ENCODE results near the gene CFP. TPM values are rescaled to one million over a fixed set of nuclear protein-coding genes. Genes with fewer than 3 reads are reported as not detected.
A peak's percentile ranks its signal among the peaks of the same experiment; 100 is the strongest.

CFP gene
- total RNA-seq, 3 donors from 2014 or later, result 2.6 to 17.4 (median 3.3) TPM

DNA sequence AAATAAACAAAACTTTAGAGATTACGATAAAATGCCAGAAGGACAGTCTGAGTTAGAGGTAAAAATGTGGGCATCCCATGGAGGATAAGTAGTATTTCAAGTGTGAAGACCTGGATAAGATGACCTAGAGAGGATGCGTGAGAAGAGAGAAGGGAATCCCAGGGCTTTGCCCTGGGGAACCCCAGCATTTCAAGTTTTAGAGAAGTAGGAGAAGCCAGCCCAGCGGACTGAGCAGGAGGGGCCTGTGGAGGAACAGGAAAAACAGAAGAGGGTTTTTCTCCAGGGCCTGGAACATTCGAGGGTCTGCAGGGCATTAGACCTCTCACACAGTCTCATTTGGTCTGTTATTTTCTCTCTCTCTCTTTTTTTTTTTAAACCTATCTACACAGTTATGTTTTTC is 2.9 kb upstream of the CFP start:
- DNase-seq (ENCODE audit: low spot score in 2 of 2), result no peak

DNA sequence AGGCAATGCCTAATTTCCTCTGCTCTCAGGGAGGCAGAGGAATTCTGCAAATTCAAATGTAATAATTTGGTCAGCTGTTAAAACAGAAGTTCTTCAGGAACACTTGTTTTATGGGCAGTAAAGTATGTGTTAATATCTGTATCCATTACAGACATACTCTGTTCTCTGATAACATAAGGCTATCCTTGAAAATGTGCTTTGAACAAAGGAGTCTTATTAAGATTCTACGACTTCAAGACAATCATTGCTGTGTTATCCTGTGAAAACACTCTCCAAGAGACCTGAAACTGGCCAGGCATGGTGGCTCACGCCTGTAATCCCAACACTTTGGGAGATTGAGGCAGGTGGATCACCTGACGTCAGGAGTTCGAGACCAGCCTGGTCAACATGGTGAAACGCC is 1.9 kb upstream of the CFP start:
- Histone ChIP-seq H3K4me1 (no peaks in the 10 kb centered on the region), H3K9me3 (no peaks in the 10 kb centered on the region), H3K27me3 (peaks cover 0 to 37% of the 10 kb centered on the region in 2 donors), H3K27ac (no peak overlapping the region), H3K36me3 (no peaks in the 10 kb centered on the region), H3K4me3 (no peak overlapping the region)
- intact Hi-C loops (cut with DNase I; ENCODE audit: low total_unique reads), result no loop called here
- no peak for DNase-seq (ENCODE audit: low spot score in 2 of 2)
- TF ChIP-seq POLR2AphosphoS5 (IDR thresholded peaks at IDR 0.05) (no peak), POLR2A (IDR thresholded peaks at IDR 0.05) (no peak)
- TF ChIP-seq, protein P1, sequence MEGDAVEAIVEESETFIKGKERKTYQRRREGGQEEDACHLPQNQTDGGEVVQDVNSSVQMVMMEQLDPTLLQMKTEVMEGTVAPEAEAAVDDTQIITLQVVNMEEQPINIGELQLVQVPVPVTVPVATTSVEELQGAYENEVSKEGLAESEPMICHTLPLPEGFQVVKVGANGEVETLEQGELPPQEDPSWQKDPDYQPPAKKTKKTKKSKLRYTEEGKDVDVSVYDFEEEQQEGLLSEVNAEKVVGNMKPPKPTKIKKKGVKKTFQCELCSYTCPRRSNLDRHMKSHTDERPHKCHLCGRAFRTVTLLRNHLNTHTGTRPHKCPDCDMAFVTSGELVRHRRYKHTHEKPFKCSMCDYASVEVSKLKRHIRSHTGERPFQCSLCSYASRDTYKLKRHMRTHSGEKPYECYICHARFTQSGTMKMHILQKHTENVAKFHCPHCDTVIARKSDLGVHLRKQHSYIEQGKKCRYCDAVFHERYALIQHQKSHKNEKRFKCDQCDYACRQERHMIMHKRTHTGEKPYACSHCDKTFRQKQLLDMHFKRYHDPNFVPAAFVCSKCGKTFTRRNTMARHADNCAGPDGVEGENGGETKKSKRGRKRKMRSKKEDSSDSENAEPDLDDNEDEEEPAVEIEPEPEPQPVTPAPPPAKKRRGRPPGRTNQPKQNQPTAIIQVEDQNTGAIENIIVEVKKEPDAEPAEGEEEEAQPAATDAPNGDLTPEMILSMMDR (IDR thresholded peaks at IDR 0.05), result no peak

More for the DNA sequence above, 2.9 kb upstream of the CFP start:
- Histone ChIP-seq H3K4me1 (no peaks in the 10 kb centered on the region), H3K4me3 (no peak overlapping the region), H3K27me3 (peaks cover 0 to 27% of the 10 kb centered on the region in 2 donors), H3K36me3 (no peaks in the 10 kb centered on the region), H3K9me3 (no peaks in the 10 kb centered on the region), H3K27ac (no peak overlapping the region)
- TF ChIP-seq POLR2A (IDR thresholded peaks at IDR 0.05) (no peak), POLR2AphosphoS5 (IDR thresholded peaks at IDR 0.05) (no peak)
- TF ChIP-seq, protein P1 (IDR thresholded peaks at IDR 0.05), result no peak
- intact Hi-C loops (cut with DNase I; ENCODE audit: low total_unique reads), result no loop called here

DNA sequence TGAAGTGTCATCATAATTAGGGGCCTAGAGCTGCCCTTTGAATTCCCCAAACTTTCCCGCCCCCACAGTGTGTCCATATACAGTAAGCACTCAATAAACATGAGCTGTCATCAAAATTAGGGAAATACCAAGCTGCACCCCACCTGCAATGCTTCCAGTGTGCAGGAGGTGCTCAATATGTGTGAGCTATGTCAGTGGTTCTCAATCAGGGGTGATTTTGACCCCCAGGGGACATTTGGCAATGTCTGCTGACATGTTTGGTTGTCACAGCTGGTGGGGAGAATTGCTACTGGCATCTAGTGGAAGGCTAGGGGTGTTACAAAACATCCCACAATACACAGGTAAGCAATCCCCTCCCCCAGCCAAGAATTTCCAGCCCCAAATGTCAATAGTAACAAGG is 748 bp downstream of the CFP start:
- intact Hi-C loops (cut with DNase I; ENCODE audit: low total_unique reads), result loop anchor here (10.0 kb wide), 1 partner anchor 54 kb away; no protein-coding TSS in a partner anchor
- H3K4me3 ChIP-seq, result peak overlapping the region in 1 of 3 donors; percentile 28

DNA sequence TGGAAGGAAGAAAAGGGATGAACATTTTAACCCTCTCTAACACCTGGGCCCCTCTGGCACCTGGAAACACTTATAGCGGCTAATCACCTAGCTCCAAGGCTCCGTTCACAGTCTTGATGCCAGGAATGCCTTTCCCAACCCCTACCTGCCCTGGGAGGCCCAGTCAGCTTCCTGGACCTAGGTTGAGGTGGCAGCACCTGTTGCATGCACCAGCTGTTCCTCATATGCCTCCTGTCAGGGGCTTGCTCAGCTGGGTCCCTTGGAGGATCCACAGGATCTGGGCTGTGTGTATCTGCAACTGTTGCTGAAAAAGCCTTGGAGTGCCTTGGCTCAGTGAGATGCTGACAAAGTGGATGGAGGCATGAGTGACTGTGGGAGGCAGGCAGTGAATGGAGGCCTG is 4.4 kb downstream of the CFP start:
- intact Hi-C loops (cut with DNase I; ENCODE audit: low total_unique reads), result loop anchor here (10.0 kb wide), 1 partner anchor 51 kb away; no protein-coding TSS in a partner anchor
- TF ChIP-seq POLR2AphosphoS5 (IDR thresholded peaks at IDR 0.05), result no peak
- no peak for TF ChIP-seq POLR2A (IDR thresholded peaks at IDR 0.05)
- TF ChIP-seq, protein P1 (IDR thresholded peaks at IDR 0.05), result no peak
- no peak overlapping the region for H3K4me3 ChIP-seq
- H3K27me3 ChIP-seq, result peaks cover 0 to 55% of the 10 kb centered on the region in 2 donors
- no peaks in the 10 kb centered on the region for H3K9me3 ChIP-seq
- no peaks in the 10 kb centered on the region for H3K4me1 ChIP-seq
- no peak overlapping the region for H3K27ac ChIP-seq
- H3K36me3 ChIP-seq, result no peaks in the 10 kb centered on the region
- no peak for DNase-seq (ENCODE audit: low spot score in 2 of 2)

More for the DNA sequence above, 748 bp downstream of the CFP start:
- DNase-seq (ENCODE audit: low spot score in 2 of 2), result no peak
- TF ChIP-seq POLR2A (IDR thresholded peaks at IDR 0.05) (no peak), POLR2AphosphoS5 (IDR thresholded peaks at IDR 0.05) (no peak)
- TF ChIP-seq, protein P1 (IDR thresholded peaks at IDR 0.05), result no peak
- no peaks in the 10 kb centered on the region for H3K36me3 ChIP-seq
- H3K9me3 ChIP-seq, result no peaks in the 10 kb centered on the region
- no peak overlapping the region for H3K27ac ChIP-seq
- peaks cover 0 to 42% of the 10 kb centered on the region in 2 donors for H3K27me3 ChIP-seq
- no peaks in the 10 kb centered on the region for H3K4me1 ChIP-seq

DNA sequence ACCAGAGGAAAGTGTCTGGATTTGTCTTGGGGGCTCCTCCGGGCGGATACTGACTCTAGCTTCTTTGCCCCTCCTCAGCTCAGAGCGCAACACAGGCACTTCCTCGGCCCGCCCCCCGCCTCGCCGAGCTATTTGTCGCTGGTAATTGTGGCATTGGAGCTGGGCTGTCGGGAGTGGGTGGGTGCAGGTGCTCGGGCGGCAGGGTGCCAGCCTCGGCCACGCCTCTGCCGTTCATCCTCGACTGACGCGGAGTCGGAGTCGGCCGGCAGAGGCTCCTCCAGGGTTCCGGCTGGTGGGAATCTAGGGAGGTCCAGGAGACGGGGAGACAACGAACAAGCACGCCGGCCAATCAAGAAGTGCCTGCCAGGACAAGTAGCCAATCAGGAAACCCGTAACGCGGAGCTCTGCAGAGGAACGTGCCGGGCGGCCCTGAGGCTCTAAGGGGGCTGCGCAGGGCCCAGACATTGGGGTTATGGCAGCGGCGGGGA is 6.1 kb downstream of the CFP start:
- H3K27ac ChIP-seq, result no peak overlapping the region
- no peaks in the 10 kb centered on the region for H3K36me3 ChIP-seq
- intact Hi-C loops (cut with DNase I; ENCODE audit: low total_unique reads), result loop anchor here (10.0 kb wide), 1 partner anchor 49 kb away; no protein-coding TSS in a partner anchor
- peak in 1 of 2 donors; percentile 56 for DNase-seq (ENCODE audit: low spot score in 2 of 2)
- H3K4me1 ChIP-seq, result no peaks in the 10 kb centered on the region
- H3K4me3 ChIP-seq, result peak overlapping the region in 2 of 3 donors; percentile 29 to 44
- H3K27me3 ChIP-seq, result peaks cover 0 to 49% of the 10 kb centered on the region in 2 donors
- no peaks in the 10 kb centered on the region for H3K9me3 ChIP-seq
- TF ChIP-seq, protein P1 (IDR thresholded peaks at IDR 0.05), result no peak
- TF ChIP-seq POLR2AphosphoS5 (IDR thresholded peaks at IDR 0.05), result no peak
- TF ChIP-seq POLR2A (IDR thresholded peaks at IDR 0.05), result no peak

All from breast epithelium (tissue), 4 donors.